ENCODE measurements around the gene KMT2D.

The KMT2D gene

GRCh38 chr12:49018261-49019119, 42.1 kb downstream of the KMT2D start, which contains the start of gene PRKAG1:
TSS of gene PRKAG1 (minus strand) at chr12:49018776. CDS start at chr12:49018740, 36 bp downstream.
- DNase-seq (ENCODE audit: low spot score), result peak; percentile 97

GRCh38 chr12:49017891-49018260, 42.7 kb downstream of the KMT2D start:
- DNase-seq (ENCODE audit: low spot score), result peak; percentile 53

GRCh38 chr12:49015196-49015595, 45.4 kb downstream of the KMT2D start:
- no peak for DNase-seq (ENCODE audit: low spot score)

GRCh38 chr12:49014547-49014946, 46.0 kb downstream of the KMT2D start:
- no peak for DNase-seq (ENCODE audit: low spot score)

GRCh38 chr12:49013428-49013827, 47.2 kb downstream of the KMT2D start:
- no peak for DNase-seq (ENCODE audit: low spot score)

GRCh38 chr12:49012739-49013138, 47.9 kb downstream of the KMT2D start:
- no peak for DNase-seq (ENCODE audit: low spot score)
